ENCODE results near the gene TRIM32.
"Not testable (repeated sequence)": the region's sequence is repeated elsewhere in the genome, so short reads cannot be mapped to it uniquely, and the experiment has no call there.

TRIM32 gene

DNA sequence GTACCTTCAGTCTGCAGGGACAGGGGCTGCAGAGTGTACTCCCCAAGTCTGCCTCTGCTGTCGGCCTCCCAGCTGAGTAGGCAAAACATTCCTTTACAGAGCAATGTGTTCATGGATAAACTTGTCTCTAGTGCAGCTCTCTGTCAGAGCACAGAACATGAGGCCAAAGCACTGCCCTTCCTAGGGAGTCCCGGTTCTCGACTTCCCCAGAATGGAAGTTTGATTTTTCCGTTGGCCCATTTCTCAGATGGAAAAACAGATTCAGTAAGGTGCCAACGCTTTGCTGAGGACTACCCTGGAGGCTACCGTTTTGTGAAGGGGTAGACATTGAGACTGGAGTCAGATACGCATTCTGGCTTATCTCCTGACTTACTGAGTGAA, 422 bp upstream of the TRIM32 start:
- peak overlapping the region; percentile 87 to 92 (median 90) for H3K4me3 Mint-ChIP-seq

DNA sequence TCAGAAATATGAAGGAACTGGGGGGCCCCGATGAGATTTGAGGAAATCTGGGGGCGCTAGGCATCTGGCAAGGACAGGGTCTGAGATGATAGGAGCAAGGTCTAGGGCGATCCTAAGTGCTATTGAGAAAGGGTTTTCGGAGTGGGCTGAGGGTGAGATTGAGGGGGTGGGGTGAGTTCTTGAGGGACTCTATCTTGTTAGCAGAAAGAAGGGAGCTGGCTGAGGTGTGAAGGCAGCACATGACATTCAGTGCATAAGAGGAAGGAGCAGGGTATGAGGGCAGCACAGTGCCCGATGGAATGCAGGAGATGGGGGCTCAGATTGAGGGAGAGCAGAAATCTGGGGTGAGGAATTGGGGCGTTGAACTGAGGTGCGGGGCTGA, 640 bp downstream of the TRIM32 start:
- H3K4me3 Mint-ChIP-seq: peak overlapping the region; percentile 87 to 92 (median 90)
- TF ChIP-seq, protein P1, sequence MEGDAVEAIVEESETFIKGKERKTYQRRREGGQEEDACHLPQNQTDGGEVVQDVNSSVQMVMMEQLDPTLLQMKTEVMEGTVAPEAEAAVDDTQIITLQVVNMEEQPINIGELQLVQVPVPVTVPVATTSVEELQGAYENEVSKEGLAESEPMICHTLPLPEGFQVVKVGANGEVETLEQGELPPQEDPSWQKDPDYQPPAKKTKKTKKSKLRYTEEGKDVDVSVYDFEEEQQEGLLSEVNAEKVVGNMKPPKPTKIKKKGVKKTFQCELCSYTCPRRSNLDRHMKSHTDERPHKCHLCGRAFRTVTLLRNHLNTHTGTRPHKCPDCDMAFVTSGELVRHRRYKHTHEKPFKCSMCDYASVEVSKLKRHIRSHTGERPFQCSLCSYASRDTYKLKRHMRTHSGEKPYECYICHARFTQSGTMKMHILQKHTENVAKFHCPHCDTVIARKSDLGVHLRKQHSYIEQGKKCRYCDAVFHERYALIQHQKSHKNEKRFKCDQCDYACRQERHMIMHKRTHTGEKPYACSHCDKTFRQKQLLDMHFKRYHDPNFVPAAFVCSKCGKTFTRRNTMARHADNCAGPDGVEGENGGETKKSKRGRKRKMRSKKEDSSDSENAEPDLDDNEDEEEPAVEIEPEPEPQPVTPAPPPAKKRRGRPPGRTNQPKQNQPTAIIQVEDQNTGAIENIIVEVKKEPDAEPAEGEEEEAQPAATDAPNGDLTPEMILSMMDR (IDR thresholded peaks at IDR 0.05; ENCODE audit: unreplicated experiment in 3 of 3): no peak

More for the DNA sequence above, 422 bp upstream of the TRIM32 start:
- Mint-ChIP-seq H3K36me3 (ENCODE audit: low read depth) (peaks cover 8% of the 10 kb centered on the region), H3K27me3 (ENCODE audit: low read depth) (no peaks in the 10 kb centered on the region), H3K9me3 (peaks cover 6% of the 10 kb centered on the region), H3K4me1 (peaks cover 47% of the 10 kb centered on the region), H3K27ac (peak overlapping the region; percentile 46 to 87 (median 73))
- TF ChIP-seq, protein P1 (IDR thresholded peaks at IDR 0.05; ENCODE audit: unreplicated experiment in 3 of 3): no peak

DNA sequence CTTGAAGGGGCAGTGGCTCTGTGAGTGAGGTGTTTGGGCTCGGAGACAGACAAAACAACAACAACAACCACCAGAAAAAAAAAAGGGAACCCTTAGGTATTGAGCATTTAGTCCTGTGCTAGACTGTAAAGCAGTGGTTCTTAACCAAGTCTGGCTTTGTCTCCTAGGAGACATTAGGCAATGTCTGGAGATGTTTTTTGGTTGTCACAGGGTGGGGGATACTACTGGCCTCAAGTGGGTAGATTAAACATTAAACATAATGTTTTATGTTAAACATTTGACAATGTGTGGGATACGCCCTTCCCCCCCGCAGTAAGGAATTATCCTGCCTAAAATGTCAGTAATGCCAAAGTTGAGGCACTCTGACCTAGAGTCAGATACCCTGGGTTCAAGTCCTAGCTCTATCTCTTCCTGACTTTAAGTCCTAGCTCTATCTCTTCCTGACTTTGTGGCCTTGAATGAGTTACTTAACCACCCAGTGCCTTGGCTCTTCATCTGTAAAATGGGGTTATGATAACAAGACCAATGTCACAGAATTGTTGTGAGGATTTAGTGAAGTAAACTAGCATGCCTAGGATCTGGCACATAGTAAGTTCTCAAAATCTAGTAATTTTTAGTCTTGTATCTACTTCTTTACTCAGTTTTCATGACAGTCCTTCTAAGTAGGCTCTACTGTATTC, 1.8 kb downstream of the TRIM32 start:
- peak overlapping the region; percentile 87 to 92 (median 90) for H3K4me3 Mint-ChIP-seq
- H3K9me3 Mint-ChIP-seq: peaks cover 4% of the 10 kb centered on the region
- peaks cover 57% of the 10 kb centered on the region for H3K4me1 Mint-ChIP-seq
- H3K27ac Mint-ChIP-seq: peak overlapping the region; percentile 10 to 79 (median 31)
- TF ChIP-seq, protein P1 (IDR thresholded peaks at IDR 0.05; ENCODE audit: unreplicated experiment in 3 of 3): no peak
- no peaks in the 10 kb centered on the region for H3K27me3 Mint-ChIP-seq (ENCODE audit: low read depth)
- peaks cover 12% of the 10 kb centered on the region for H3K36me3 Mint-ChIP-seq (ENCODE audit: low read depth)

More for the DNA sequence above, 640 bp downstream of the TRIM32 start:
- H3K9me3 Mint-ChIP-seq: peaks cover 6% of the 10 kb centered on the region
- peaks cover 8% of the 10 kb centered on the region for H3K36me3 Mint-ChIP-seq (ENCODE audit: low read depth)
- no peaks in the 10 kb centered on the region for H3K27me3 Mint-ChIP-seq (ENCODE audit: low read depth)
- H3K27ac Mint-ChIP-seq: peak overlapping the region; percentile 31 to 79 (median 46)
- H3K4me1 Mint-ChIP-seq: peaks cover 51% of the 10 kb centered on the region

DNA sequence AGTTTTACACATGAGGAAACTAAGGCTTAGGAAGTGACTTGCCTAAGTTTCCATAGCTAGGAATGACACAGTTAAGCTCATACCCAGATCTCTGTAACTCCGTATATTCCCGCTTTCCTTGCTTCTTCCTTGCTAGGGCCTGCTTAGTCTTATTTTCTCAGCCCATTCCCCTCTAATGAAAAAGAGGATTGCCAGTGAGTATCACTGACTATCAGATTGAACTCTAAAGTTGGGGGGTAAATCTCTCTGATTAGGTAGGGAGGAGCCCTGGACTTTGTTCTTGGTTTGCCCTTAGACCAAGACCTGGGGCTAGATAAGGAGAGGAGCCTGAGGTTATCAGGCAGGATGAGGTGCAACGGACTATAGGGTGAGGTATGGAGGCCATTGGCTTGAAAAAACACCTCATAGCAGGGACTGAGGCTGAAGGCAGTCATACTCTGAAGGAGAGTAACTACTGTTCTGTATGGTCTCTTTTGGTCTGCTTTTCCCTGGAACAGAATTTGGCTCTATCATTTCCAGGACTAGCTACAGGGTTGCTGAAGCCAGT, 2.5 kb downstream of the TRIM32 start:
- Mint-ChIP-seq H3K27ac (peak overlapping the region in 1 of 3 experiments; percentile 41), H3K4me1 (peaks cover 57% of the 10 kb centered on the region), H3K4me3 (peak overlapping the region; percentile 87 to 92 (median 90)), H3K9me3 (peaks cover 2% of the 10 kb centered on the region), H3K36me3 (ENCODE audit: low read depth) (peaks cover 10% of the 10 kb centered on the region), H3K27me3 (ENCODE audit: low read depth) (no peaks in the 10 kb centered on the region)
- TF ChIP-seq, protein P1 (IDR thresholded peaks at IDR 0.05; ENCODE audit: unreplicated experiment in 3 of 3): no peak

DNA sequence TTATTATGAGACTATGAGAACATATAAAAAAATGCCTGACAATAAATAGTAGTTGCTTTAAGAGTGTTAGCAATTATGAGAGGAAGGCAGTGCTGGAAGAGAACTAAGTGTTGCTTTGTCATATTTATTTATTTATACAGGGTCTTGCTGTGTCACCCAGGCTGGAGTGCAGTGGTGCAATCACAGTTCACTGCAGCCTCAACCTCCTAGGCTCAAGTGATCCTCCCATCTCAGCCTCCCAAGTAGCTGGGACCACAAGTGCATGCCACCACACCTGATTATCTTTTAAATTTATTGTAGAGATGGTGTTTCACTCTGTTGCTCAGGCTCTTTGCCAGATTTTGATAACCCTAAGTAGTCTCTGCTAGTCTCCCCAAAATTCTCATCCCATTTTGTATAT, 3.7 kb downstream of the TRIM32 start:
- peak overlapping the region in 1 of 3 experiments; percentile 42 for H3K4me3 Mint-ChIP-seq

DNA sequence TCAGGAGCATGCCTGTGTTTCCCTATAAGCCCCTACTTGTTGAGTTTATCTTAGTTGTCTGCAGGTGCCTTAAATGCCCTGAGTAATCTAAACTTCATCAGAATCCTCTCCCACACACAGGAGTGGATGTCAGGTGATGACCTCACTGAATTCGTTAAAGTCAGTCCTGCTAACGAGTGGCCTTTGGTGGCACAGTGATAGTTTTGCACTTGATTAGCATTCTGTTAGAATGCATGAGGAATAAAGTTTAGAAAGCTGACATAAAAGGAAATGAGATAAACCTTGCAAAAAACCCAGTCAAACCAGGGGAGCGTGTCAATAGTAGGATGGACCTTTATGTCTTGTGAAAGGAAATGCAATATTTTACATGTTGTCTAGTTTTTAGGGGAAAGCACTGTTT, 4.5 kb downstream of the TRIM32 start:
- TF ChIP-seq, protein P1 (IDR thresholded peaks at IDR 0.05; ENCODE audit: unreplicated experiment in 3 of 3): no peak
- H3K4me1 Mint-ChIP-seq: peaks cover 57% of the 10 kb centered on the region
- no peaks in the 10 kb centered on the region for H3K9me3 Mint-ChIP-seq
- no peak overlapping the region for H3K4me3 Mint-ChIP-seq
- no peaks in the 10 kb centered on the region for H3K27me3 Mint-ChIP-seq (ENCODE audit: low read depth)
- H3K36me3 Mint-ChIP-seq (ENCODE audit: low read depth): peaks cover 8% of the 10 kb centered on the region
- H3K27ac Mint-ChIP-seq: no peak overlapping the region

More for the DNA sequence above, 3.7 kb downstream of the TRIM32 start:
- H3K4me1 Mint-ChIP-seq: peaks cover 60% of the 10 kb centered on the region
- H3K9me3 Mint-ChIP-seq; H3K27ac Mint-ChIP-seq; H3K27me3 Mint-ChIP-seq (ENCODE audit: low read depth); H3K36me3 Mint-ChIP-seq (ENCODE audit: low read depth): not testable (repeated sequence)

Data from nephron (organoid).